CD14-positive monocyte (primary cell): ENCODE data around the gene FFAR2. TPM values are rescaled to one million over a fixed set of nuclear protein-coding genes. Genes with fewer than 3 reads are reported as not detected.

Experiments
- DNase-seq, 3 donors: peaks; one replicate each; pipeline ENCODE4 v3.0.0-alpha.2; 2011 to 2022
- H2AFZ ChIP-seq: 2 replicates; pipeline ENCODE4 v1.6.0; 2012; ENCODE audit warnings: mild to moderate bottlenecking, low read depth, low read length, inconsistent platforms; ENCODE audit not compliant: insufficient read depth, poor library complexity, severe bottlenecking
- H3K27ac ChIP-seq, 2 donors: 1 replicate in 1 of 2; 2 replicates in 1 of 2; pipeline ENCODE4 v1.5.1; 2012 to 2013; ENCODE audit warnings: low read length in 2 of 2, control low read depth in 1 of 2, inconsistent platforms in 1 of 2, low read depth in 1 of 2, mild to moderate bottlenecking in 1 of 2
- H3K27me3 ChIP-seq, 2 donors: one replicate each; pipeline versions ENCODE4 v1.6.0 to v1.6.1; 2011 to 2013; ENCODE audit warnings: low read length in 2 of 2; ENCODE audit not compliant: control insufficient read depth in 2 of 2, insufficient read depth in 2 of 2
- H3K36me3 ChIP-seq, 2 donors: replicated peaks in 1 of 2; 1 replicate in 1 of 2; 2 replicates in 1 of 2; pipeline versions ENCODE4 v1.5.1 to v1.6.1; 2012 to 2013; ENCODE audit warnings: low read length in 2 of 2, control low read depth in 1 of 2, inconsistent platforms in 1 of 2, mild to moderate bottlenecking in 1 of 2; ENCODE audit not compliant: insufficient read depth in 2 of 2, control insufficient read depth in 1 of 2
- H3K4me1 ChIP-seq, 2 donors: 1 replicate in 1 of 2; 2 replicates in 1 of 2; pipeline versions ENCODE4 v1.5.1 to v1.6.1; 2012 to 2013; ENCODE audit warnings: low read length in 2 of 2, control low read depth in 1 of 2, inconsistent platforms in 1 of 2, mild to moderate bottlenecking in 1 of 2, moderate library complexity in 1 of 2; ENCODE audit not compliant: insufficient read depth in 2 of 2, control insufficient read depth in 1 of 2
- H3K4me2 ChIP-seq: replicated peaks from 2 replicates; pipeline ENCODE3; 2012; ENCODE audit warnings: low read length, moderate library complexity, mild to moderate bottlenecking; ENCODE audit not compliant: poor library complexity, severe bottlenecking; ENCODE audit errors: extremely low read depth
- H3K4me3 ChIP-seq, 3 experiments: fragments of 200-600 bp in 1 of 3; sonication (generic) in 1 of 3; replicated peaks in 1 of 3; 1 replicate in 2 of 3; 2 replicates in 1 of 3; pipeline ENCODE4 v1.5.1; 2011 to 2013; ENCODE audit warnings: low read length in 3 of 3, mild to moderate bottlenecking in 3 of 3, control low read depth in 2 of 3, low read depth in 2 of 3, inconsistent platforms in 1 of 3, moderate library complexity in 1 of 3
- H3K79me2 ChIP-seq: 2 replicates; pipeline ENCODE4 v1.6.0; 2012; ENCODE audit warnings: mild to moderate bottlenecking, control low read depth, inconsistent platforms, low read length, moderate library complexity; ENCODE audit not compliant: insufficient read depth
- H3K9ac ChIP-seq: 2 replicates; pipeline ENCODE4 v1.6.0; 2017; ENCODE audit warnings: low read length, mild to moderate bottlenecking; ENCODE audit not compliant: insufficient read depth, poor library complexity, severe bottlenecking
- H3K9me3 ChIP-seq, 2 donors: replicated peaks in 1 of 2; 1 replicate in 1 of 2; 2 replicates in 1 of 2; pipeline versions ENCODE4 v1.5.1 to v1.6.1; 2012 to 2013; ENCODE audit warnings: low read length in 2 of 2, control low read depth in 1 of 2; ENCODE audit not compliant: control insufficient read depth in 1 of 2, insufficient read depth in 1 of 2
- H4K20me1 ChIP-seq: 2 replicates; pipeline ENCODE4 v1.6.0; 2012; ENCODE audit warnings: mild to moderate bottlenecking, low read length, control low read depth, moderate library complexity; ENCODE audit not compliant: insufficient read depth
- H3K27ac Mint-ChIP-seq, 7 donors: one replicate each; pipeline ENCODE4 v1.8.0; 2020; ENCODE audit warnings: mild to moderate bottlenecking in 7 of 7, mixed read lengths in 7 of 7, moderate library complexity in 6 of 7, inconsistent platforms in 2 of 7
- H3K27me3 Mint-ChIP-seq, 3 donors: one replicate each; pipeline ENCODE4 v1.8.0; 2021 to 2022; ENCODE audit warnings: low read depth in 3 of 3, mild to moderate bottlenecking in 3 of 3, mixed read lengths in 3 of 3, moderate library complexity in 3 of 3, inconsistent platforms in 1 of 3
- H3K36me3 Mint-ChIP-seq, 2 donors: one replicate each; pipeline ENCODE4 v1.8.0; 2020; ENCODE audit warnings: mixed read lengths in 2 of 2, inconsistent platforms in 1 of 2, mild to moderate bottlenecking in 1 of 2
- H3K4me1 Mint-ChIP-seq: one replicate; pipeline ENCODE4 v1.8.0; 2020; ENCODE audit warnings: mild to moderate bottlenecking, mixed read lengths
- H3K4me3 Mint-ChIP-seq, 2 donors: one replicate each; pipeline ENCODE4 v1.8.0; 2020; ENCODE audit warnings: mild to moderate bottlenecking in 2 of 2, mixed read lengths in 2 of 2, moderate library complexity in 1 of 2
- H3K9me3 Mint-ChIP-seq, 7 donors: one replicate each; pipeline ENCODE4 v1.8.0; 2020 to 2022; ENCODE audit warnings: mixed read lengths in 7 of 7, mild to moderate bottlenecking in 6 of 7, moderate library complexity in 6 of 7, inconsistent platforms in 2 of 7
- CTCF ChIP-seq: fragments of 200-600 bp; IDR thresholded peaks from one replicate; pipeline ENCODE4 v1.8.0; 2022; ENCODE audit warnings: antibody characterized with exemption, mild to moderate bottlenecking
- WGBS: methylation state at CpG from one replicate; pipeline ENCODE4 v1.1.5; 2013; ENCODE audit warnings: missing lambda C conversion rate; ENCODE audit not compliant: insufficient coverage; 5-methylcytosine and 5-hydroxymethylcytosine counted together
- intact Hi-C, 2 donors: fragments of 100-400 bp; cut with micrococcal nuclease; formaldehyde crosslinking; loops; one replicate each; pipeline versions ENCODE4 v1.15.0 to v1.15.1; 2023
- polyA plus RNA-seq, 3 donors: library from polyadenylated mRNA; depleted of rRNA in 1 of 3; unstranded in 2 of 3; stranded (reverse) in 1 of 3; fragments of 300-500 nt in 2 of 3; fragments of >200 nt in 1 of 3; fragmentation: Illumina TruSeq in 2 of 3; gene quantifications; 1 replicate in 2 of 3; 2 replicates in 1 of 3; pipeline ENCODE4 v1.2.3, GENCODE V29; 2012 to 2021

Gene FFAR2
- polyA plus RNA-seq, 3 donors: 5.7 to 38.7 (median 10.8) TPM

- Histone ChIP-seq H4K20me1 (no peaks in the 10 kb centered on the region), H3K9me3 (no peaks in the 10 kb centered on the region), H3K9ac (no peak overlapping the region), H3K36me3 (no peaks in the 10 kb centered on the region), H3K4me2 (peak overlapping the region; percentile 31), H3K4me3 (peak overlapping the region in 1 of 3 experiments; percentile 21), H3K27me3 (no peaks in the 10 kb centered on the region), H2AFZ (no peak overlapping the region), H3K27ac (peak overlapping the region; percentile 16 to 21), H3K79me2 (no peaks in the 10 kb centered on the region), H3K4me1 (peaks cover 53 to 58% of the 10 kb centered on the region in 2 donors)
- H3K4me1 Mint-ChIP-seq: peaks cover 67% of the 10 kb centered on the region
- H3K27ac Mint-ChIP-seq: peak overlapping the region; percentile 81 to 89 (median 85)
- WGBS: 0% methylated on average over 3 of the region's 10 CpGs
- DNase-seq: peak; percentile 70 to 81 (median 77)
- intact Hi-C loops: loop anchor here in 1 of 2 donors (5.0 kb wide), 1 partner anchor 37 kb away; no protein-coding TSS in a partner anchor
- H3K4me3 Mint-ChIP-seq: peak overlapping the region in 1 of 2 donors; percentile 39
- no peaks in the 10 kb centered on the region for H3K36me3 Mint-ChIP-seq
- no peaks in the 10 kb centered on the region for H3K9me3 Mint-ChIP-seq
- no peak for TF ChIP-seq CTCF
- peaks cover 4 to 9% (median 8%) of the 10 kb centered on the region in 3 donors for H3K27me3 Mint-ChIP-seq
Observed at GRCh38 chr19:35458731-35459391, 10.8 kb downstream of the FFAR2 start.

DNA sequence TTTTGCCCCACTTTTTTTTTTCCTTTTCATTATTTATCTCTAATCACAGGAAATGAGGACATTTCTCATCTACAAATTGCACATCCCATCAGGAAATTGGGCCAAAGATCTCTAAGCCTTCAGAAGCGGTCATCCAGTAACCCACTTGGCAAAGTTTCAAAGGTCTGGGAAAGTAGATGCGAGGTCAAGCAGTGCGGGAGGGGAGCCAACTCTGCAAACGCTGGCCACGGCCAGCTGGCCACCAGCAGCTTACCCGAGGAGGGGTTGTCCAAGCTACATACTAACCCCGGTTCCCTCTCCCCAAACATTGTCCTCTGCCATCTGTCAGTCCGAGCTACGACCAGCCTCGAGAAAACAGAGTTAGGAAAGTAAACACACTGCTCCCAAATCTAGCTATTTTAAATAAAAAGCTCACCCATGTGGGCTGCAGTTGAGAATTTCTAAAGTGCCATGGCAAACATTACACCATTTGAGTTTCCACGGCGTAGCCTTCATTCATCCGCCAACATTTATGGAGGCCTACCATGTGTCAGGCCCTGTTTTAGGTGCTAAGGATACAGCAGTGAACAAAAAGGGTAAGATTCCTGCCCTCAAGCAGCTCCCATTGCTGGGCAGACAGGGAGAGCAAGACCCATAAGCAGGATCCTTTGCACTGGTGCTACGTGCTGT lies 11.5 kb downstream of the FFAR2 start:
- no peaks in the 10 kb centered on the region for H3K36me3 ChIP-seq
- intact Hi-C loops: loop anchor here (5.0 to 10.0 kb wide), 2 partner anchors 37 to 245 kb away; no protein-coding TSS in a partner anchor
- peak overlapping the region in 1 of 3 experiments; percentile 21 for H3K4me3 ChIP-seq
- H3K79me2 ChIP-seq: no peaks in the 10 kb centered on the region
- H4K20me1 ChIP-seq: no peaks in the 10 kb centered on the region
- no peak for TF ChIP-seq CTCF
- H3K4me2 ChIP-seq: peak overlapping the region; percentile 31
- H3K4me3 Mint-ChIP-seq: peak overlapping the region in 1 of 2 donors; percentile 46
- peak overlapping the region in 6 of 7 donors; percentile 82 to 89 (median 86) for H3K27ac Mint-ChIP-seq
- 54% methylated on average over 12 of the region's 14 CpGs for WGBS
- no peaks in the 10 kb centered on the region for H3K9me3 Mint-ChIP-seq
- no peak overlapping the region for H2AFZ ChIP-seq
- peaks cover 53 to 61% of the 10 kb centered on the region in 2 donors for H3K4me1 ChIP-seq
- peak overlapping the region in 1 of 2 donors; percentile 21 for H3K27ac ChIP-seq
- peaks cover 4 to 9% (median 8%) of the 10 kb centered on the region in 3 donors for H3K27me3 Mint-ChIP-seq
- no peaks in the 10 kb centered on the region for H3K27me3 ChIP-seq
- peak in 1 of 3 donors; percentile 35 for DNase-seq
- H3K36me3 Mint-ChIP-seq: no peaks in the 10 kb centered on the region
- no peaks in the 10 kb centered on the region for H3K9me3 ChIP-seq
- peaks cover 68% of the 10 kb centered on the region for H3K4me1 Mint-ChIP-seq
- H3K9ac ChIP-seq: no peak overlapping the region
